Measurements from ENCODE around the gene SERPIND1.
"Not testable (repeated sequence)": the region's sequence is repeated elsewhere in the genome, so short reads cannot be mapped to it uniquely, and the experiment has no call there.

The SERPIND1 gene

DNA sequence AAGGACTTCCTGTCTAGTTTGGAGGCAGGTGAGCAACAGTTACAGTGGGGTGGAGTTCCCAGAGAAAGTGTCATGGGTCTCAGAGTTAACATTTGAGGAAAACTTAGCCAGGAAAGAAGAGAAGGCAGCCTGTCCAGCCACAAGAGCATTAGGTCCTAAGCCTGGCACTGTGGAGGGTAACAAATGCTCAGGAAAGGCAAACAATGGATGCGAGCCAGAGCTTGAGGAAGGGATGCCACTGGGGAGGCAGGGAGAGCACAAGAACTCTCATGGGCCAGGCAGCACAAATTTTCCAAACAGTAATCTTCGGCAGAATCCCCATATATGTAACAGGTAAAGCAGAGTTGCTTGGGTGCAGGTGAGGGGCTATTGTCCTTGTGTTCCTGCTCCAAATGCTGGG is 8.0 kb upstream of the SERPIND1 start:
- Histone ChIP-seq H3K27ac (ENCODE audit: low read depth, low read length) (no peak overlapping the region), H3K4me1 (ENCODE audit: control insufficient read depth, insufficient read depth, low read length) (no peaks in the 10 kb centered on the region), H3K9ac (ENCODE audit: low read length) (no peak overlapping the region), H3K36me3 (ENCODE audit: control insufficient read depth, insufficient read depth, low read length) (peaks cover 25% of the 10 kb centered on the region), H3K27me3 (ENCODE audit: control insufficient read depth, insufficient read depth, low read length) (no peaks in the 10 kb centered on the region), H3K4me3 (ENCODE audit: low read length) (no peak overlapping the region)

DNA sequence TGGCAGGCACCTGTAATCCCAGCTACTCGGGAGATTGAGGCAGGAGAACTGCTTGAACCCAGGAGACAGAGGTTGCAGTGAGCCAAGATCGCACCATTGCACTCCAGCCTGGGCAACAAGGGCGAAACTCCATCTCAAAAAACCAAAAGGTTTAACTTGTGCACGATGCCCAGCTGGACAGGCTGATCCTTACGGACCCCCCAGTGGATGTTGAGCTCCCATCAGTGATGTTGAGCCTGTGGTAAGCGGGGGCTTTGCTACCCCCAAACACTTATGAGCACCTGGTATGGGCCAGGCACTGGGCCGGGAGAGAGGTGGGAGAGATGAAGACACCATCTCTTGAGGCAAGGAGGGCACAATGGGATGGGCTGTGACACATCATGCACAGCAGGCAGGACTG is 7.4 kb upstream of the SERPIND1 start:
- H3K4me1 ChIP-seq (ENCODE audit: control insufficient read depth, insufficient read depth, low read length) = no peaks in the 10 kb centered on the region
- no peak overlapping the region for H3K4me3 ChIP-seq (ENCODE audit: low read length)
- peaks cover 23% of the 10 kb centered on the region for H3K36me3 ChIP-seq (ENCODE audit: control insufficient read depth, insufficient read depth, low read length)
- no peak overlapping the region for H3K27ac ChIP-seq (ENCODE audit: low read depth, low read length)
- H3K9ac ChIP-seq (ENCODE audit: low read length) = no peak overlapping the region
- no peaks in the 10 kb centered on the region for H3K27me3 ChIP-seq (ENCODE audit: control insufficient read depth, insufficient read depth, low read length)

DNA sequence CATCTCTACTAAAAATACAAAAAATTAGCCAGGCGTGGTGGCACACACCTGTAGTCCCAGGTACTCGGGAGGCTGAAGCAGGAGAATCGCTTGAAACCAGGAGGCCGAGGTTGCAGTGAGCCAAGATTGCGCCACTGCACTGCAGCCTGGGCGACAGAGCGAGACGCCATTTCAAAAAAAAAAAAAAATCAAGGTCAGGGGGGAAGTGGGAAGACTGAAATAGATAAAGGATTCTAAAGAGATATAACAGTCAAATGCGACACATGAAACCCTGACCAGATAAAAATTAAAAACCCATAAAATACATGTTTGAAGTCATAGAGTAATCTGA is 4.5 kb upstream of the SERPIND1 start:
- not testable (repeated sequence) for H3K27ac ChIP-seq (ENCODE audit: low read depth, low read length); H3K4me1 ChIP-seq (ENCODE audit: control insufficient read depth, insufficient read depth, low read length); H3K27me3 ChIP-seq (ENCODE audit: control insufficient read depth, insufficient read depth, low read length); H3K4me3 ChIP-seq (ENCODE audit: low read length); H3K9ac ChIP-seq (ENCODE audit: low read length); H3K36me3 ChIP-seq (ENCODE audit: control insufficient read depth, insufficient read depth, low read length)

DNA sequence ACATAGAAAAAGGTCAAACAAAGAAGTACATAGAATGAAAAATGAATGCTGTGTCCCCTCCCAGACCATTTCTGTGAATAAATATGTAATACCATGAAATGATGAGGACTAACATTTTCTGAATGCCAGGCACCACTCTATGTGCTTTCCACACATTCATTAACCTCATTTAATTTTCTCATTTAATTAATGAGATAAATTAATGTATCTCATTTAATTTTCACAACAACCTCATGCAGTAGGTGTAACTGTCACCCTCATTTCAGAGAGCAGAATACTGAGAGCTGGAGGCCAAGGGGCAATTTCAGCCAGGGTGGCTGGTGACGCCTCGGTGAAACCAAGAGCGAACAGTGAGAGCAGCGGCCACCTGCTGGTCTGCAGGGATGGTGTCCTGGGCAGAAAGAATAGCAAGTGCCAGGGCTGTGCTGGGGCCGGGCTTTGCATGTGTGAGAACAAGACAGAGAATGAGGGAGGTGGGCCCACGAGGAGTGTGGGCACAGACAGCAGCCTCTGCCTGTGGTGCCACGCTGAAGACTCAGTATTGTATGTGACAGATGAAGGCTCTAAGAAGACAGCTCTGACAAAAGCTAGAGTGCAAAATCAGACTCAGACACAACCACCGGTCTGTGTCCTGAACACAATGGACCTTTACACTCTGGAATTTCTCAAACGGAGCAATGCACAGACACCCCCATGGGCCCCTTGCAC is 1.8 kb upstream of the SERPIND1 start:
- Histone ChIP-seq H3K27ac (ENCODE audit: low read depth, low read length) (no peak overlapping the region), H3K36me3 (ENCODE audit: control insufficient read depth, insufficient read depth, low read length) (no peaks in the 10 kb centered on the region)

DNA sequence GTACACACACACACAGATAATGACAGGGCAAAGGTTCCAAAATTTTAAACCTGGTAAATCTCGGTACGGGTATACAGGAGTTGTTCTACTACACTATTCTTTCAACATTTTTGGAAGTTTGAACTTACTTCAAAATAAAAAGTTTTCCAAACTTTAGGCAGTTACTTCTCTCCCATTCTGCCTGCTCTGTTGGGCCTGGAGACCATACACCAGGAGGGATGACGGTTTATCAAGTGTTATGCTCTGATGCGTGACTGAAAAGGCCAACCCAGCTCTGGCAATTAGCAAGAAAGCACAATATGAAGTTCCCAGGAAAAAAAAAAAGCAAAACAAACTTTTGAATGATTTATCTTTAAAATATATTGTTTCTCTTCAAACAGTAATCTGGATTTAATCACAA is 969 bp downstream of the SERPIND1 start:
- no peak overlapping the region for H3K27ac ChIP-seq (ENCODE audit: low read depth, low read length)
- H3K9ac ChIP-seq (ENCODE audit: low read length) = no peak overlapping the region
- H3K4me1 ChIP-seq (ENCODE audit: control insufficient read depth, insufficient read depth, low read length) = no peaks in the 10 kb centered on the region
- peaks cover 2% of the 10 kb centered on the region for H3K36me3 ChIP-seq (ENCODE audit: control insufficient read depth, insufficient read depth, low read length)
- no peak overlapping the region for H3K4me3 ChIP-seq (ENCODE audit: low read length)
- H3K27me3 ChIP-seq (ENCODE audit: control insufficient read depth, insufficient read depth, low read length) = no peaks in the 10 kb centered on the region

More for the DNA sequence above, 1.8 kb upstream of the SERPIND1 start:
- Histone ChIP-seq H3K27me3 (ENCODE audit: control insufficient read depth, insufficient read depth, low read length) (no peaks in the 10 kb centered on the region), H3K4me1 (ENCODE audit: control insufficient read depth, insufficient read depth, low read length) (no peaks in the 10 kb centered on the region), H3K9ac (ENCODE audit: low read length) (no peak overlapping the region), H3K4me3 (ENCODE audit: low read length) (no peak overlapping the region)

DNA sequence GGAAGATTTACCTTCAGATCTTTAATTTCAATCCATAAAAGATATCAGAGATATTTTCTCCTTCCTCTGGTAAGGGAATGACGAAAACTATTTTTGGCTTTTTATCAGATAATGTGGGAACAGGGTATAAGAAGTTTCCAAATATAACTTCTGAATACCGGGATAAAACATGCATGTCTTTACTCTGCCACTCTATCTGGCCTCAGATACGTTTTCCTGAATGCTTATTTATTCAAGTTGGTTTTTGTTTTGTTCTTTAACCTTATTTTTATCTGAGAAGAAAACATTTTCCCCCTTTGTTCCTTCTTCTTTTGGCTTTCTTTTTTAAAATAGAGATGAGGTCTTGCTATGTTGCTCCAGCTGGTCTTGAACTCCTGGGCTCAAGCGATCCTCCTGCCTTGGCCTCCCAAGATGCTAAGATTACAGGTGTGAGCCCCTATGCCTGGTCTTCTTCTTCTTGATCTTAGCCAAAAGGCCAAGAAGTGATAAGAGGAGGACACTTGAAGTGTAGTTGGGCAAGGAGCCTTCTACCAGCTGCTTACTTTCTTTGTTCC is 1.5 kb downstream of the SERPIND1 start:
- Histone ChIP-seq H3K27ac (ENCODE audit: low read depth, low read length) (no peak overlapping the region), H3K27me3 (ENCODE audit: control insufficient read depth, insufficient read depth, low read length) (no peaks in the 10 kb centered on the region), H3K4me3 (ENCODE audit: low read length) (no peak overlapping the region), H3K36me3 (ENCODE audit: control insufficient read depth, insufficient read depth, low read length) (peaks cover 2% of the 10 kb centered on the region), H3K4me1 (ENCODE audit: control insufficient read depth, insufficient read depth, low read length) (no peaks in the 10 kb centered on the region), H3K9ac (ENCODE audit: low read length) (no peak overlapping the region)

DNA sequence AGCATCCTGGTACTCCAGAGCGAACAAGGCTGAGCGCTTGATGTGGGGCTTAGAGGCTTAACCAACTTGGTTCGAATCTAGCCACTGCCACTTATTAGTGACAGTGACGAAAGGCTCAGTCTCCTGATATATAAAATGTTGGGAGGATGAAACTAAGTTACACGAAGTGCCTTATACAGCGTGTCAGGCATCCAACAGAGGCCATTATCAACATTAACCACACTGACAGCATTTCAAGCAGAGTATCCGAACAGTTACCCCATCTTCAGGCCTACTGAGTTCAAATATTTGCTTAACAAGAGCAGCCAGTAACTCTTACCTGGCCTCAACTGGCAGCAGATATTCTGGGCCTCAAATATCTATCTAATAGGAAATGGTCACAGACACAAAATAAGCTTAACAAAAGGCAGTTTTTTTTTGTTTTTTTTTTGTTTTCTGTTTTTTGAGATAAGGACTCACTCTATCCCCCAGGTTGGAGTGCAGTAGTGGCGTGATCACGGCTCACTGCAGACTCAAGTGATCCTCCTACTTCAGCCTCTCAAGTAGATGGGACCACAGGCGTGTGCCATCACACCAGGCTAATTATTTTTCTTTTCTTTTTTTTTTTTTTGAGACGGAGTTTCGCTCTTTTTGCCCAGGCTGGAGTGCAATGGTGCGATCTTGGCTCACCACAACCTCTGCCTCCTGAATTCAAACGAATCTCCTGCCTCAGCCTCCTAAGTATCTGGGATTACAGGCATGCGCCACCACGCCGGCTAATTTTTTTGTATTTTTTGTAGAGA is 2.9 kb downstream of the SERPIND1 start:
- Histone ChIP-seq H3K4me3 (ENCODE audit: low read length) (no peak overlapping the region), H3K27ac (ENCODE audit: low read depth, low read length) (no peak overlapping the region), H3K36me3 (ENCODE audit: control insufficient read depth, insufficient read depth, low read length) (peaks cover 2% of the 10 kb centered on the region), H3K4me1 (ENCODE audit: control insufficient read depth, insufficient read depth, low read length) (no peaks in the 10 kb centered on the region), H3K9ac (ENCODE audit: low read length) (no peak overlapping the region), H3K27me3 (ENCODE audit: control insufficient read depth, insufficient read depth, low read length) (no peaks in the 10 kb centered on the region)

DNA sequence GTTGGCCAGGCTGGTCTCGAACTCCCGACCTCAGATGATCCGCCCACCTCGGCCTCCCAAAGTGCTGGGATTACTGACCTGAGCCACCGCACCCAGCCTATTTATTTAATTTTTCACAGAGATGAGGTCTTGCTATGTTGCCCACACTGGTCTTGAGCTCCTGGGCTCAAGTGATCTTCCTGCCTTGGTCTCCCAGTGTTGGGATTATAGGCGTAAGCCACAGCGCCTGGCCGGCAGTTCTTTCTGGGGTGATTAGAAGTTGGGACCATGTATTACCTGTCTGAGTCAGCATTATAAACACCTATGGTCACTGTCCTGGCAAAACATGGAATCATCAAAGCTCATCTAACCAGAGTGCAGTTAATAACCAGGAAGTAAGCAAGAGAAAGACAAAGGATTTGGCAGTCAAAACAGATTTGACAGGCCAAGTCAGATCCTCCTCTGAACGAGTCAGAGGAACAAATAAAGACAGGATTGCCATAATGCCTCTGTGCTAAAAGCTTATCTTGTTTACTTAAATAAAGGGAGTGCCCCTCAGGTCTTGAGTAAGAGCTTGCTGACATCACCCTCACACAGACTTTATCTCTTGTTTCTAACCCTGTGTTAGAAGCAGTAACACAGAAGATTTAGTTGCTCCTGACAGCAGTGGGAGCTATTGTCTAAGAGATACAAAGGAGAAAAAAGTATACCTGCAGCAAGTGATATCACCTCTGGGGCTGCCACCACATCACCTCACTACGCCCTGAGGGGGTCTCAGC is 3.7 kb downstream of the SERPIND1 start:
- H3K36me3 ChIP-seq (ENCODE audit: control insufficient read depth, insufficient read depth, low read length) = peaks cover 5% of the 10 kb centered on the region
- H3K4me3 ChIP-seq (ENCODE audit: low read length) = no peak overlapping the region
- H3K4me1 ChIP-seq (ENCODE audit: control insufficient read depth, insufficient read depth, low read length) = no peaks in the 10 kb centered on the region
- H3K9ac ChIP-seq (ENCODE audit: low read length) = no peak overlapping the region
- no peak overlapping the region for H3K27ac ChIP-seq (ENCODE audit: low read depth, low read length)
- H3K27me3 ChIP-seq (ENCODE audit: control insufficient read depth, insufficient read depth, low read length) = no peaks in the 10 kb centered on the region

DNA sequence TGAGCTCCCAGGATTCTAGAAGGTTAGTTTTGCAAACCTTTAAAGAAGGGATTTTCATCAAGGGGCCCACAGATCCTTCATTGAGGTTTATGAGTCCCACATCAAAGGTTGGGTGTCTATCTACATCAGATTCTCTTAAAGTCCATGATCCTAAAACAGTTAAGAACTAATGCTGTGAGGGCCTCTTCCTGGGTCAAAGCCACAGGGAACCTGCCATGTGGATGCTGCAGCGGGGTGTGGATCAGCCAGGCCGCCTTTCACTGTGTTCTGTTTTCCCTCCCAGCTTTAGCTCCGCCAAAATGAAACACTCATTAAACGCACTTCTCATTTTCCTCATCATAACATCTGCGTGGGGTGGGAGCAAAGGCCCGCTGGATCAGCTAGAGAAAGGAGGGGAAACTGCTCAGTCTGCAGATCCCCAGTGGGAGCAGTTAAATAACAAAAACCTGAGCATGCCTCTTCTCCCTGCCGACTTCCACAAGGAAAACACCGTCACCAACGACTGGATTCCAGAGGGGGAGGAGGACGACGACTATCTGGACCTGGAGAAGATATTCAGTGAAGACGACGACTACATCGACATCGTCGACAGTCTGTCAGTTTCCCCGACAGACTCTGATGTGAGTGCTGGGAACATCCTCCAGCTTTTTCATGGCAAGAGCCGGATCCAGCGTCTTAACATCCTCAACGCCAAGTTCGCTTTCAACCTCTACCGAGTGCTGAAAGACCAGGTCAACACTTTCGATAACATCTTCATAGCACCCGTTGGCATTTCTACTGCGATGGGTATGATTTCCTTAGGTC is 5.3 kb downstream of the SERPIND1 start:
- H3K36me3 ChIP-seq (ENCODE audit: control insufficient read depth, insufficient read depth, low read length) = peaks cover 5% of the 10 kb centered on the region
- no peak overlapping the region for H3K4me3 ChIP-seq (ENCODE audit: low read length)
- no peak overlapping the region for H3K9ac ChIP-seq (ENCODE audit: low read length)
- no peaks in the 10 kb centered on the region for H3K27me3 ChIP-seq (ENCODE audit: control insufficient read depth, insufficient read depth, low read length)
- no peaks in the 10 kb centered on the region for H3K4me1 ChIP-seq (ENCODE audit: control insufficient read depth, insufficient read depth, low read length)
- no peak overlapping the region for H3K27ac ChIP-seq (ENCODE audit: low read depth, low read length)

DNA sequence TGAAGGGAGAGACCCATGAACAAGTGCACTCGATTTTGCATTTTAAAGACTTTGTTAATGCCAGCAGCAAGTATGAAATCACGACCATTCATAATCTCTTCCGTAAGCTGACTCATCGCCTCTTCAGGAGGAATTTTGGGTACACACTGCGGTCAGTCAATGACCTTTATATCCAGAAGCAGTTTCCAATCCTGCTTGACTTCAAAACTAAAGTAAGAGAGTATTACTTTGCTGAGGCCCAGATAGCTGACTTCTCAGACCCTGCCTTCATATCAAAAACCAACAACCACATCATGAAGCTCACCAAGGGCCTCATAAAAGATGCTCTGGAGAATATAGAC is 5.9 kb downstream of the SERPIND1 start:
- H3K27me3 ChIP-seq (ENCODE audit: control insufficient read depth, insufficient read depth, low read length) = no peaks in the 10 kb centered on the region
- no peak overlapping the region for H3K27ac ChIP-seq (ENCODE audit: low read depth, low read length)
- peaks cover 5% of the 10 kb centered on the region for H3K36me3 ChIP-seq (ENCODE audit: control insufficient read depth, insufficient read depth, low read length)
- H3K4me1 ChIP-seq (ENCODE audit: control insufficient read depth, insufficient read depth, low read length) = no peaks in the 10 kb centered on the region
- no peak overlapping the region for H3K9ac ChIP-seq (ENCODE audit: low read length)
- H3K4me3 ChIP-seq (ENCODE audit: low read length) = no peak overlapping the region

DNA sequence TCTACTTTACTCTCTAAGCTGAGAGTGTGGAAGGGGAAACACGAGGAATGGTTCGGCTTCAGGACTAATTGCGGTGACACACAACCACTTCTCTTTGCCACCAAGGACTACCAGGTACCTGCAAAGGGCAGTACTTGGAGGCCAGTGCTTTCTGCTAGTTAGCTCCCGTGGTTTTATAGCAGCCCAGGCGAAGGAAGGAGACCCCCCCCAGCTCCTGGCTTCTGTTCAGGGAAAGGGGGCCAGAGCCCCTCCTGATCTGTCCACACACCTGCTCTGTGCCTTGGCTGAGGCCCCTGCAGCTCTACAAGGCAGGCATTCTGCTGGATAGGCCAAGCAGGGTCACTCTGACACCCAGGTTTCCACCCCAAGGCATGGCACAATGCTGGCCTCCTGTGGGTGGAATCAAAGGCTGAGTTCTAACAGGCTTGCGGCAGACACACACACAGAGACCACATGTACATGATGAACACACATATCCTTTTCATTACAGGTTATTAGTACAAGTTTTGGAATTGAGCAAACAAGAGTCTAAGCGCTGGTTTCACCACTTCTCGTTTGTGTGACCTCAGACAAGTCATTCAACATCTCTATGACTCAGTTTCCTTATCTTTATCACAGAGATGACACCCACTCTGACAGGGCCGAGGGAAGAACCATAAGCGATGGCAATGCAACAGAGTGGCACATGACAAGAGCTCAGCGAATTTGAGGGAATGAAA is 7.5 kb downstream of the SERPIND1 start:
- no peak overlapping the region for H3K4me3 ChIP-seq (ENCODE audit: low read length)
- peaks cover 5% of the 10 kb centered on the region for H3K36me3 ChIP-seq (ENCODE audit: control insufficient read depth, insufficient read depth, low read length)
- no peaks in the 10 kb centered on the region for H3K4me1 ChIP-seq (ENCODE audit: control insufficient read depth, insufficient read depth, low read length)

More for the DNA sequence above, 7.5 kb downstream of the SERPIND1 start:
- H3K9ac ChIP-seq (ENCODE audit: low read length) = no peak overlapping the region
- H3K27me3 ChIP-seq (ENCODE audit: control insufficient read depth, insufficient read depth, low read length) = no peaks in the 10 kb centered on the region
- H3K27ac ChIP-seq (ENCODE audit: low read depth, low read length) = no peak overlapping the region

Measured in rectal smooth muscle tissue (tissue), 1 donor.